Mammary epithelial cell (primary cell): Measurements from ENCODE around the gene ZNF599.

Source experiments
- EZH2 ChIP-seq: IDR thresholded peaks from 2 replicates; pipeline ENCODE4 v1.6.1; 2012; ENCODE audit warnings: low read length, inconsistent platforms, borderline replicate concordance
- TF ChIP-seq, protein P1 (sequence below), 2 donors: IDR thresholded peaks in 1 of 2; conservative IDR thresholded peaks in 1 of 2; 2 replicates each; pipeline ENCODE4 v1.5.1; 2011 to 2012; ENCODE audit warnings: inconsistent platforms in 2 of 2, low read length in 2 of 2, mild to moderate bottlenecking in 2 of 2, control low read depth in 1 of 2, low read depth in 1 of 2; ENCODE audit not compliant: insufficient read depth in 1 of 2; ENCODE audit errors: extremely low read depth in 1 of 2

DNA sequence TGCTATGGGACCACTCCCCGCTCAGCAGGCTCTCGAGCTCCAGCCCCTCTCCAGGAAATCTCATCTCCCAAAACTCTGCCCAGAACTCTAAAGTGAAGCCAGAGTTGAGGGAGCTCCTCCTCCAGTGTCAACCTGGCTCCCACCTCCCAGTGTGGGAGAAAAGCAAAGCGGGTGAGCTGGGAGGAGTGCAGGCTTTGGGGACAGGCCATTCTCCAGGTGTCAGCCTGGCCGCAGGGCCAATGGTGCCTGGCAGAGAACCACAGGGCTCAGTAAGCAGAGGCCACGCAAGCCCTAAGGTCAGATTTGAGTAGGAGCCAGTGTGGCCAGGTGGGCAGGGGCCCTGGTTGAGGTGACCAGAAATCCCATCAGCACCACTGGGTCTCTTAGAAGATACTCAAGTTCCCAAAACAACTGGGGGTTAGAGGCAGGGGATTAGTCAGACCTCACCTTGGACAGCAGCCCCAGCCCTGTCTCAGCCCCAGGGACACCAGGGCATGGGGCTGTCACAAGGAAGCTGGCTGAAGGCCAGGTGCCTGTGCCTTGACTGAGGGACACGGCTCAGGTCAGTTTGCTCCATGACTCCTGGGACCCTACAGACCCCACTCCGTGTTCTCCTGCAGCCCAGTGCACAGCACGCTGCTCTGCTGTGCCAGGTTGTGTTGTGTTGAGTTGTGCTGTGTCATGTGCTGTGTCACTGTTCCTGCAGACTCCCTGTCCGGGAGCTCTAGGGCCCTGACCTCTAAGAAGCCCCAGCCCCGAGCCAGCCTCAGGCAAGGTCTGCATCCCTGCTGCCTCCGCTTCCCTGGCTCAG, 41.8 kb downstream of the ZNF599 start:
- TF ChIP-seq, protein P1, sequence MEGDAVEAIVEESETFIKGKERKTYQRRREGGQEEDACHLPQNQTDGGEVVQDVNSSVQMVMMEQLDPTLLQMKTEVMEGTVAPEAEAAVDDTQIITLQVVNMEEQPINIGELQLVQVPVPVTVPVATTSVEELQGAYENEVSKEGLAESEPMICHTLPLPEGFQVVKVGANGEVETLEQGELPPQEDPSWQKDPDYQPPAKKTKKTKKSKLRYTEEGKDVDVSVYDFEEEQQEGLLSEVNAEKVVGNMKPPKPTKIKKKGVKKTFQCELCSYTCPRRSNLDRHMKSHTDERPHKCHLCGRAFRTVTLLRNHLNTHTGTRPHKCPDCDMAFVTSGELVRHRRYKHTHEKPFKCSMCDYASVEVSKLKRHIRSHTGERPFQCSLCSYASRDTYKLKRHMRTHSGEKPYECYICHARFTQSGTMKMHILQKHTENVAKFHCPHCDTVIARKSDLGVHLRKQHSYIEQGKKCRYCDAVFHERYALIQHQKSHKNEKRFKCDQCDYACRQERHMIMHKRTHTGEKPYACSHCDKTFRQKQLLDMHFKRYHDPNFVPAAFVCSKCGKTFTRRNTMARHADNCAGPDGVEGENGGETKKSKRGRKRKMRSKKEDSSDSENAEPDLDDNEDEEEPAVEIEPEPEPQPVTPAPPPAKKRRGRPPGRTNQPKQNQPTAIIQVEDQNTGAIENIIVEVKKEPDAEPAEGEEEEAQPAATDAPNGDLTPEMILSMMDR (conservative IDR thresholded peaks at IDR 0.05 in 1 of 2, IDR thresholded peaks at IDR 0.05 in 1 of 2; ENCODE audit: extremely low read depth in 1 of 2, insufficient read depth in 1 of 2, low read depth in 1 of 2, low read length in 2 of 2) = no peak
- TF ChIP-seq EZH2 = no peak
